Small intestine (tissue), 7 donors: ENCODE data around the gene HDAC4. TPM values are rescaled to one million over a fixed set of nuclear protein-coding genes. Genes with fewer than 3 reads are reported as not detected.

Experiments used
- DNase-seq, 2 donors: peaks; one replicate each; pipeline versions ENCODE4 v3.0.0 to v3.0.0-alpha.2; 2013
- FAIRE-seq: peaks from 2 replicates; lab custom pipeline; 2012; peaks lifted over from hg19 to GRCh38; lab: Jason Lieb, UNC
- H3K27ac ChIP-seq, 3 donors: one replicate each; pipeline ENCODE4 v1.5.1; 2013; ENCODE audit warnings: low read length in 2 of 3, mild to moderate bottlenecking in 2 of 3, control low read depth in 1 of 3, inconsistent platforms in 1 of 3, low read depth in 1 of 3, moderate library complexity in 1 of 3
- H3K27me3 ChIP-seq, 3 donors: one replicate each; pipeline ENCODE4 v1.6.1; 2013; ENCODE audit warnings: low read length in 3 of 3, inconsistent platforms in 1 of 3; ENCODE audit not compliant: control insufficient read depth in 3 of 3, insufficient read depth in 3 of 3
- H3K36me3 ChIP-seq, 3 donors: one replicate each; pipeline ENCODE4 v1.6.1; 2013; ENCODE audit warnings: low read length in 3 of 3, inconsistent platforms in 1 of 3, low read depth in 1 of 3, mild to moderate bottlenecking in 1 of 3, moderate library complexity in 1 of 3; ENCODE audit not compliant: control insufficient read depth in 3 of 3, insufficient read depth in 2 of 3
- H3K4me1 ChIP-seq, 3 donors: one replicate each; pipeline ENCODE4 v1.6.1; 2013; ENCODE audit warnings: low read length in 2 of 3, inconsistent platforms in 1 of 3, low read depth in 1 of 3, mild to moderate bottlenecking in 1 of 3, moderate library complexity in 1 of 3; ENCODE audit not compliant: control insufficient read depth in 3 of 3, insufficient read depth in 2 of 3
- H3K4me3 ChIP-seq, 3 donors: one replicate each; pipeline ENCODE4 v1.5.1; 2013; ENCODE audit warnings: low read length in 3 of 3, control low read depth in 1 of 3, inconsistent platforms in 1 of 3, low read depth in 1 of 3, mild to moderate bottlenecking in 1 of 3, moderate library complexity in 1 of 3
- H3K9me3 ChIP-seq, 2 donors: one replicate each; pipeline ENCODE4 v1.6.1; 2013; ENCODE audit warnings: low read depth in 1 of 2, low read length in 1 of 2; ENCODE audit not compliant: control insufficient read depth in 2 of 2, insufficient read depth in 1 of 2
- WGBS, 3 donors: extraction: QIAGEN DNeasy Blood & Tissue Kit; methylation state at CpG; one replicate each; pipeline ENCODE4 v1.1.7; 2013; 5-methylcytosine and 5-hydroxymethylcytosine counted together
- polyA plus RNA-seq, 4 donors: library from polyadenylated mRNA; stranded (reverse) in 3 of 4; unstranded in 1 of 4; fragments of 200-250 nt in 3 of 4; fragments of 120-200 nt in 1 of 4; gene quantifications; one replicate each; pipeline versions ENCODE4 v1.2.1 to v1.2.3, GENCODE V29; 2013
- donor health status: healthy with polysubstance abuse.
- donor health status: control.
- donor health status: control.
- donor health status: Bipolar disorder and iron deficiency.
- donor health status: healthy.

The HDAC4 gene
- polyA plus RNA-seq, 4 donors, result 3.1 to 11.3 (median 5.9) TPM

- Histone ChIP-seq H3K4me3 (no peak overlapping the region), H3K36me3 (peaks cover 0 to 76% (median 5%) of the 10 kb centered on the region in 3 donors), H3K4me1 (no peaks in the 10 kb centered on the region), H3K9me3 (no peaks in the 10 kb centered on the region), H3K27me3 (no peaks in the 10 kb centered on the region), H3K27ac (no peak overlapping the region)
- FAIRE-seq (no peak), DNase-seq (no peak)
- WGBS, 3 donors, result 94 to 97% (median 94%) methylated on average over 9 of the region's 9 CpGs
Observed at GRCh38 chr2:239142806-239143205, 258.0 kb downstream of the HDAC4 start.

- WGBS, 3 donors, result 94 to 96% (median 95%) methylated on average over 13 of the region's 13 CpGs
- FAIRE-seq (no peak), DNase-seq (no peak)
- H3K27me3 ChIP-seq, result no peaks in the 10 kb centered on the region
- peaks cover 0 to 75% (median 5%) of the 10 kb centered on the region in 3 donors for H3K36me3 ChIP-seq
- no peaks in the 10 kb centered on the region for H3K4me1 ChIP-seq
- H3K9me3 ChIP-seq, result no peaks in the 10 kb centered on the region
- H3K4me3 ChIP-seq, result no peak overlapping the region
- H3K27ac ChIP-seq, result no peak overlapping the region
Observed at GRCh38 chr2:239142296-239142695, 258.5 kb downstream of the HDAC4 start.

GRCh38 chr2:239141021-239141760 is 259.6 kb downstream of the HDAC4 start:
- FAIRE-seq (no peak), DNase-seq (no peak)
- H3K36me3 ChIP-seq, result peaks cover 0 to 75% (median 5%) of the 10 kb centered on the region in 3 donors
- 95% methylated on average over 14 of the region's 14 CpGs for WGBS, 3 donors
- H3K27ac ChIP-seq, result no peak overlapping the region
- no peak overlapping the region for H3K4me3 ChIP-seq
- H3K9me3 ChIP-seq, result no peaks in the 10 kb centered on the region
- H3K27me3 ChIP-seq, result no peaks in the 10 kb centered on the region
- no peaks in the 10 kb centered on the region for H3K4me1 ChIP-seq

GRCh38 chr2:239140346-239141020 is 260.3 kb downstream of the HDAC4 start:
- DNase-seq (no peak), FAIRE-seq (no peak)
- H3K4me3 ChIP-seq, result no peak overlapping the region
- WGBS, 3 donors, result 90 to 94% (median 93%) methylated on average over 23 of the region's 23 CpGs
- no peaks in the 10 kb centered on the region for H3K27me3 ChIP-seq
- no peaks in the 10 kb centered on the region for H3K9me3 ChIP-seq
- H3K4me1 ChIP-seq, result no peaks in the 10 kb centered on the region
- H3K27ac ChIP-seq, result no peak overlapping the region
- H3K36me3 ChIP-seq, result peaks cover 3 to 71% (median 5%) of the 10 kb centered on the region in 3 donors

- Histone ChIP-seq H3K27ac (no peak overlapping the region), H3K4me3 (no peak overlapping the region), H3K27me3 (no peaks in the 10 kb centered on the region), H3K36me3 (peaks cover 3 to 62% (median 5%) of the 10 kb centered on the region in 3 donors), H3K4me1 (no peaks in the 10 kb centered on the region), H3K9me3 (no peaks in the 10 kb centered on the region)
- no peak for FAIRE-seq
- WGBS, 3 donors, result 96 to 98% (median 97%) methylated on average over 29 of the region's 29 CpGs
- DNase-seq, result no peak
Observed at GRCh38 chr2:239139566-239139965, 261.3 kb downstream of the HDAC4 start.

GRCh38 chr2:239139101-239139500 is 261.7 kb downstream of the HDAC4 start:
- WGBS, 3 donors, result 94 to 97% (median 95%) methylated on average over 16 of the region's 16 CpGs

GRCh38 chr2:239138610-239139009 is 262.2 kb downstream of the HDAC4 start:
- no peak for FAIRE-seq
- Histone ChIP-seq H3K9me3 (no peaks in the 10 kb centered on the region), H3K36me3 (peaks cover 3 to 61% (median 9%) of the 10 kb centered on the region in 3 donors)

More at GRCh38 chr2:239139101-239139500, 261.7 kb downstream of the HDAC4 start:
- H3K9me3 ChIP-seq, result no peaks in the 10 kb centered on the region
- H3K27ac ChIP-seq, result no peak overlapping the region
- no peak overlapping the region for H3K4me3 ChIP-seq
- H3K4me1 ChIP-seq, result no peaks in the 10 kb centered on the region
- no peak for FAIRE-seq
- DNase-seq, result no peak
- no peaks in the 10 kb centered on the region for H3K27me3 ChIP-seq
- peaks cover 3 to 61% (median 8%) of the 10 kb centered on the region in 3 donors for H3K36me3 ChIP-seq

GRCh38 chr2:239137898-239138283 is 262.9 kb downstream of the HDAC4 start:
- Histone ChIP-seq H3K27ac (no peak overlapping the region), H3K4me3 (no peak overlapping the region), H3K4me1 (no peaks in the 10 kb centered on the region), H3K9me3 (no peaks in the 10 kb centered on the region), H3K36me3 (peaks cover 3 to 64% (median 9%) of the 10 kb centered on the region in 3 donors), H3K27me3 (no peaks in the 10 kb centered on the region)
- no peak for FAIRE-seq
- no peak for DNase-seq
- 79 to 92% (median 87%) methylated on average over 3 of the region's 3 CpGs for WGBS, 3 donors

More at GRCh38 chr2:239138610-239139009, 262.2 kb downstream of the HDAC4 start:
- 91 to 96% (median 92%) methylated on average over 15 of the region's 15 CpGs for WGBS, 3 donors
- no peaks in the 10 kb centered on the region for H3K4me1 ChIP-seq
- DNase-seq, result no peak
- no peak overlapping the region for H3K4me3 ChIP-seq
- H3K27ac ChIP-seq, result no peak overlapping the region
- no peaks in the 10 kb centered on the region for H3K27me3 ChIP-seq
